Thymus (tissue), 11 donors: Measurements from ENCODE around the gene WLS. TPM values are rescaled to one million over a fixed set of nuclear protein-coding genes. Genes with fewer than 3 reads are reported as not detected.
"Not testable (repeated sequence)": the region's sequence is repeated elsewhere in the genome, so short reads cannot be mapped to it uniquely, and the experiment has no call there.

ENCODE experiments used
- DNase-seq, 9 donors: peaks; one replicate each; pipeline ENCODE4 v3.0.0-alpha.2; 2013; ENCODE audit warnings: low spot score in 9 of 9, low read depth in 6 of 9, missing footprints in 1 of 9
- H3K27ac ChIP-seq, 2 donors: one replicate each; pipeline ENCODE4 v1.5.1; 2013; ENCODE audit warnings: control low read depth in 1 of 2, low read depth in 1 of 2, low read length in 1 of 2, mild to moderate bottlenecking in 1 of 2, moderate library complexity in 1 of 2
- H3K27me3 ChIP-seq, 2 donors: one replicate each; pipeline ENCODE4 v1.5.1; 2013; ENCODE audit warnings: low read length in 1 of 2; ENCODE audit not compliant: control insufficient read depth in 2 of 2, insufficient read depth in 1 of 2
- H3K36me3 ChIP-seq, 2 donors: one replicate each; pipeline ENCODE4 v1.5.1; 2013; ENCODE audit warnings: low read length in 1 of 2, mild to moderate bottlenecking in 1 of 2, moderate library complexity in 1 of 2; ENCODE audit not compliant: control insufficient read depth in 2 of 2, insufficient read depth in 2 of 2
- H3K4me1 ChIP-seq, 2 donors: one replicate each; pipeline ENCODE4 v1.5.1; 2013; ENCODE audit warnings: low read length in 2 of 2; ENCODE audit not compliant: control insufficient read depth in 2 of 2, insufficient read depth in 2 of 2
- H3K4me3 ChIP-seq, 2 donors: one replicate each; pipeline ENCODE4 v1.5.1; 2013; ENCODE audit warnings: low read length in 2 of 2, control low read depth in 1 of 2, mild to moderate bottlenecking in 1 of 2
- H3K9me3 ChIP-seq, 2 donors: one replicate each; pipeline ENCODE4 v1.5.1; 2013; ENCODE audit warnings: low read length in 1 of 2, mild to moderate bottlenecking in 1 of 2; ENCODE audit not compliant: control insufficient read depth in 2 of 2, insufficient read depth in 1 of 2
- WGBS: extraction: QIAGEN DNeasy Blood & Tissue Kit; methylation state at CpG from one replicate; pipeline ENCODE4 v1.1.7; 2013; 5-methylcytosine and 5-hydroxymethylcytosine counted together
- polyA plus RNA-seq: library from polyadenylated mRNA; stranded (reverse); fragments of 200-250 nt; gene quantifications from one replicate; pipeline ENCODE4 v1.2.3, GENCODE V29; 2013
- total RNA-seq: library from RNA; stranded (reverse); fragments of 120-200 nt; gene quantifications from one replicate; pipeline ENCODE4 v1.2.4, GENCODE V29; 2013
- donor health status: healthy.

The WLS gene
- total and polyA plus RNA-seq, 2 donors, result 9.9 to 14.7 TPM

GRCh38 chr1:68180441-68181164, 51.7 kb downstream of the WLS start:
- Histone ChIP-seq H3K4me3 (no peak overlapping the region), H3K27ac (no peak overlapping the region), H3K9me3 (no peaks in the 10 kb centered on the region), H3K36me3 (no peaks in the 10 kb centered on the region), H3K4me1 (no peaks in the 10 kb centered on the region), H3K27me3 (no peaks in the 10 kb centered on the region)
- DNase-seq, result no peak

GRCh38 chr1:68178821-68179490, 53.4 kb downstream of the WLS start:
- H3K36me3 ChIP-seq, result no peaks in the 10 kb centered on the region
- WGBS, result 83% methylated on average over 4 of the region's 4 CpGs
- no peaks in the 10 kb centered on the region for H3K4me1 ChIP-seq
- H3K27ac ChIP-seq, result no peak overlapping the region
- no peaks in the 10 kb centered on the region for H3K27me3 ChIP-seq
- H3K9me3 ChIP-seq, result no peaks in the 10 kb centered on the region
- no peak for DNase-seq
- H3K4me3 ChIP-seq, result no peak overlapping the region

- no peaks in the 10 kb centered on the region for H3K9me3 ChIP-seq
- no peak for DNase-seq
- no peaks in the 10 kb centered on the region for H3K36me3 ChIP-seq
- H3K4me3 ChIP-seq, result no peak overlapping the region
- no peaks in the 10 kb centered on the region for H3K27me3 ChIP-seq
- no peak overlapping the region for H3K27ac ChIP-seq
- WGBS, result 81% methylated on average over 8 of the region's 8 CpGs
- no peaks in the 10 kb centered on the region for H3K4me1 ChIP-seq
Observed at GRCh38 chr1:68175621-68176398, 56.5 kb downstream of the WLS start.

- H3K27ac ChIP-seq, result no peak overlapping the region
- no peak overlapping the region for H3K4me3 ChIP-seq
Observed at GRCh38 chr1:68174738-68175113, 57.6 kb downstream of the WLS start.

GRCh38 chr1:68173936-68174737, 58.2 kb downstream of the WLS start:
- Histone ChIP-seq H3K27me3 (no peaks in the 10 kb centered on the region), H3K27ac (peak overlapping the region in 1 of 2 donors; percentile 18), H3K4me1 (no peaks in the 10 kb centered on the region), H3K36me3 (no peaks in the 10 kb centered on the region), H3K9me3 (no peaks in the 10 kb centered on the region), H3K4me3 (no peak overlapping the region)
- peak in 1 of 9 donors; percentile 5 for DNase-seq
- WGBS, result 84% methylated on average over 14 of the region's 14 CpGs

More at GRCh38 chr1:68174738-68175113, 57.6 kb downstream of the WLS start:
- Histone ChIP-seq H3K4me1 (no peaks in the 10 kb centered on the region), H3K9me3 (no peaks in the 10 kb centered on the region), H3K36me3 (no peaks in the 10 kb centered on the region), H3K27me3 (no peaks in the 10 kb centered on the region)
- WGBS, result 96% methylated on average over 1 of the region's 1 CpG
- no peak for DNase-seq

GRCh38 chr1:68173283-68173935, 58.9 kb downstream of the WLS start:
- Histone ChIP-seq H3K4me3 (no peak overlapping the region), H3K27me3 (no peaks in the 10 kb centered on the region), H3K27ac (no peak overlapping the region), H3K4me1 (no peaks in the 10 kb centered on the region), H3K36me3 (no peaks in the 10 kb centered on the region), H3K9me3 (no peaks in the 10 kb centered on the region)
- 65% methylated on average over 6 of the region's 6 CpGs for WGBS
- no peak for DNase-seq

- WGBS, result 97% methylated on average over 1 of the region's 1 CpG
- not testable (repeated sequence) for DNase-seq, H3K27ac ChIP-seq, H3K9me3 ChIP-seq, H3K4me1 ChIP-seq, H3K27me3 ChIP-seq, H3K36me3 ChIP-seq, H3K4me3 ChIP-seq
Observed at GRCh38 chr1:68171795-68172194, 60.5 kb downstream of the WLS start.

GRCh38 chr1:68168545-68169171, 63.7 kb downstream of the WLS start:
- no peak for DNase-seq
- WGBS, result 80% methylated on average over 4 of the region's 4 CpGs
- Histone ChIP-seq H3K9me3 (no peaks in the 10 kb centered on the region), H3K4me3 (no peak overlapping the region), H3K27ac (no peak overlapping the region), H3K27me3 (no peaks in the 10 kb centered on the region), H3K4me1 (no peaks in the 10 kb centered on the region), H3K36me3 (no peaks in the 10 kb centered on the region)
